Measurements from ENCODE around the gene SVOP. TPM values are rescaled to one million over a fixed set of nuclear protein-coding genes. Genes with fewer than 3 reads are reported as not detected.
"Not testable (repeated sequence)": the region's sequence is repeated elsewhere in the genome, so short reads cannot be mapped to it uniquely, and the experiment has no call there.

Gene SVOP
- total RNA-seq, 4 donors from 2014 or later, result under 0.01 to 0.33 (median 0.06) TPM; not detected in 1

DNA sequence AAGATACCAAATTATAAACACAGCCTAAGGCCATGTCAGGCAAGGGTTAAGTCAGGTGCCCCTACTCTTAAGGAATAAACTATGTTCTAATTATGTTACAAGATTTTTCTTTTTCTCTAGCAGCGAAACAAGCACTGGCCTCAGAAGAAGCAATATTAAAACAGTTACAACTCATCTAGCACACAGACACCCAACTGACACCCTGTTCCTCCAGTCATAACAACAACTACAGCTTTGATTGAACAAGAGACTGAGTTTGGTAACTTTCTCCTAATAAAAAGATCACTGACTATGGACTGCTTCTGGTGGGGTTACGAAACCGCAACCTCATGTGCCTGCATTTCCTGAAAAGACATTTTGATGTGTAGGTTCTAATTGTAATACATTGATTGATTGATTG is 144.3 kb downstream of the SVOP start:
- H3K4me3 ChIP-seq, result no peak overlapping the region

DNA sequence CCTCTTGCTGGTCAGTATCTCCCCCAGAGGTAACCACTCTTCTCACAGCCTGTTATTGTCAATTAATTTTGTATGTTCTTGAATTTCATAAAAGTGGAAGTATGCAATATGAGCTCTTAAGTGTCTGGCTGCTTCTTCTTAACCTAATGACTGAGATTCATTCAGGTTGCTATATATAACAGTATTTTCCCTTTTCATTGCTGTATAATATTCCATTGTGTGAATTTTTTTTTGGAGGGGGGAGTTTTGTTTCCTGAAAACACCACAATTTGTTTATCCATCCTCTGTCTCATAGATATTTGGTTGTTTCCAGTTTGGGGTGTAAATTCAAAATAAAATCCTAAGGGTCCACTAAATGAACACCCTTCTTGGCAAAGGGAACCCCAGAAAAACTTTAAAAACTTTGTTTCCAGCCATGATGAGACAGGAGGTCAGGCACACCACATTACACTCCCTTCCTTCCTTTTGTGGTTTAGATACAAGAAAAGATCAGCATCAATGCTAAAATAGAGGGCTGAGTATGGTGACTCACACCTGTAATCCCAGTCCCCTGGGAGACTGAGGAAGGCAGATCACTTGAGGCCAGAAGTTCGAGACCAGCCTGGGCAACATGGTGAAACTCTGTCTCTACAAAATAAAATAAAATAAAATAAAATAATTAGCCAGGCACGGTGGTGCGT is 145.0 kb downstream of the SVOP start:
- H3K4me3 ChIP-seq, result no peak overlapping the region
- WGBS, result 79% methylated on average over 3 of the region's 3 CpGs
- peaks cover 0 to 6% (median 0%) of the 10 kb centered on the region in 4 donors for H3K27me3 ChIP-seq
- H3K4me1 ChIP-seq, result peaks cover 0 to 11% (median 2%) of the 10 kb centered on the region in 4 donors
- no peak for DNase-seq (ENCODE audit: extremely low spot score)
- H3K36me3 ChIP-seq, result no peaks in the 10 kb centered on the region
- TF ChIP-seq POLR2AphosphoS5 (IDR thresholded peaks at IDR 0.05) (no peak), EP300 (IDR thresholded peaks at IDR 0.05) (no peak), POLR2A (IDR thresholded peaks at IDR 0.05; ENCODE audit: low read depth) (no peak)
- TF ChIP-seq, protein P1, sequence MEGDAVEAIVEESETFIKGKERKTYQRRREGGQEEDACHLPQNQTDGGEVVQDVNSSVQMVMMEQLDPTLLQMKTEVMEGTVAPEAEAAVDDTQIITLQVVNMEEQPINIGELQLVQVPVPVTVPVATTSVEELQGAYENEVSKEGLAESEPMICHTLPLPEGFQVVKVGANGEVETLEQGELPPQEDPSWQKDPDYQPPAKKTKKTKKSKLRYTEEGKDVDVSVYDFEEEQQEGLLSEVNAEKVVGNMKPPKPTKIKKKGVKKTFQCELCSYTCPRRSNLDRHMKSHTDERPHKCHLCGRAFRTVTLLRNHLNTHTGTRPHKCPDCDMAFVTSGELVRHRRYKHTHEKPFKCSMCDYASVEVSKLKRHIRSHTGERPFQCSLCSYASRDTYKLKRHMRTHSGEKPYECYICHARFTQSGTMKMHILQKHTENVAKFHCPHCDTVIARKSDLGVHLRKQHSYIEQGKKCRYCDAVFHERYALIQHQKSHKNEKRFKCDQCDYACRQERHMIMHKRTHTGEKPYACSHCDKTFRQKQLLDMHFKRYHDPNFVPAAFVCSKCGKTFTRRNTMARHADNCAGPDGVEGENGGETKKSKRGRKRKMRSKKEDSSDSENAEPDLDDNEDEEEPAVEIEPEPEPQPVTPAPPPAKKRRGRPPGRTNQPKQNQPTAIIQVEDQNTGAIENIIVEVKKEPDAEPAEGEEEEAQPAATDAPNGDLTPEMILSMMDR (IDR thresholded peaks at IDR 0.05), result no peak
- H3K27ac ChIP-seq (replicated peaks in 1 of 4), result no peak overlapping the region
- H3K9me3 ChIP-seq, result no peaks in the 10 kb centered on the region
- intact Hi-C loops (cut with DNase I), result no loop called here

More for the DNA sequence above, 144.3 kb downstream of the SVOP start:
- 83% methylated on average over 3 of the region's 3 CpGs for WGBS
- intact Hi-C loops (cut with DNase I), result no loop called here
- Histone ChIP-seq H3K9me3 (no peaks in the 10 kb centered on the region), H3K36me3 (no peaks in the 10 kb centered on the region), H3K27me3 (peaks cover 0 to 6% (median 0%) of the 10 kb centered on the region in 4 donors), H3K4me1 (peaks cover 0 to 4% (median 0%) of the 10 kb centered on the region in 4 donors), H3K27ac (replicated peaks in 1 of 4) (no peak overlapping the region)
- TF ChIP-seq POLR2AphosphoS5 (IDR thresholded peaks at IDR 0.05) (no peak), POLR2A (IDR thresholded peaks at IDR 0.05; ENCODE audit: low read depth) (no peak), EP300 (IDR thresholded peaks at IDR 0.05) (no peak)
- TF ChIP-seq, protein P1 (IDR thresholded peaks at IDR 0.05), result no peak
- DNase-seq (ENCODE audit: extremely low spot score), result no peak

DNA sequence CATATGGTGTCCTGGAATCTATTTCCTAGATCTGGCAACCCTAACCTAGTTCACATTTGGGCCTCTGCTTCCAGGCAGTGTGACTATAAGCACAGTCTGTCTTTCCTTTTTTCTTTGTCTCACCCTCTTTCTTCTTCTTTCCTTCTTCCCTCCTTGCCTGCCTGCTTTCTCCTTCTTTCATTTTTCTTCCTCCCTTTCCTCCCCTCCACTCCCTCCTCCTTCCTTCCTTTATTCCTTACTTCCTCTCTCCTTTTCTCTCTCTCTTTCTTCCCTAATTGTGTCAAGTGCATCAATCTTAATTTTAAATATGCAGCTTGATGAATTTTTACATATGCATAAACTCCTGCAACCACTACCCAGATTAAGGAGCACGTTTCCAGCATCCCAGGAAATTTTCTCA is 145.6 kb downstream of the SVOP start:
- intact Hi-C loops (cut with DNase I), result no loop called here
- H3K9me3 ChIP-seq, result no peaks in the 10 kb centered on the region
- no peak for TF ChIP-seq POLR2A (IDR thresholded peaks at IDR 0.05; ENCODE audit: low read depth)
- TF ChIP-seq, protein P1 (IDR thresholded peaks at IDR 0.05), result no peak
- TF ChIP-seq POLR2AphosphoS5 (IDR thresholded peaks at IDR 0.05), result no peak
- TF ChIP-seq EP300 (IDR thresholded peaks at IDR 0.05), result no peak
- H3K27ac ChIP-seq (replicated peaks in 1 of 4), result no peak overlapping the region
- H3K4me3 ChIP-seq, result no peak overlapping the region
- H3K27me3 ChIP-seq, result peaks cover 0 to 6% (median 0%) of the 10 kb centered on the region in 4 donors
- 28% methylated on average over 1 of the region's 1 CpG for WGBS
- no peaks in the 10 kb centered on the region for H3K36me3 ChIP-seq
- no peak for DNase-seq (ENCODE audit: extremely low spot score)
- H3K4me1 ChIP-seq, result peaks cover 0 to 11% (median 2%) of the 10 kb centered on the region in 4 donors

DNA sequence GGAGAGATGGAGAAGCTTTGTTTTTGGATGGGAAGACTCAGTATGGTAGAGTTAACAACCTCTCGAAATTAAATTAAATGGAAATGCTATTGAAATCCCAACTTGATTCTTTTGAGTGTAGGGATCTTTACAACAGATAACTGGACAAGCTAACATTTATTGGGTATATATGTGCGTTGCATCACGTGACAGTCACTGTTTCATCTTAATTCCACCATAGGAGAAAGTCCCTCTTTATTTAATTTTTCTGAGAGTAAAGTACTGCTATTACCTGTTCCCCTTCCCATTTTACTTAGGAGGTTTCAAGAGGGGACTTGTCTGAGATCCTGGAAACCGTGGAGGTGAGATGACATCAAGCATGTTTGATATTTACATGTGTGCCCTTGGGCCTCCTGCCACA is 152.1 kb downstream of the SVOP start:
- no peaks in the 10 kb centered on the region for H3K9me3 ChIP-seq
- DNase-seq (ENCODE audit: extremely low spot score), result no peak
- H3K27me3 ChIP-seq, result no peaks in the 10 kb centered on the region
- WGBS, result 92% methylated on average over 4 of the region's 4 CpGs
- H3K4me3 ChIP-seq, result no peak overlapping the region
- TF ChIP-seq EP300 (IDR thresholded peaks at IDR 0.05) (no peak), POLR2A (IDR thresholded peaks at IDR 0.05; ENCODE audit: low read depth) (no peak), POLR2AphosphoS5 (IDR thresholded peaks at IDR 0.05) (no peak)
- TF ChIP-seq, protein P1 (IDR thresholded peaks at IDR 0.05), result no peak
- intact Hi-C loops (cut with DNase I), result loop anchor here (10.0 kb wide), 1 partner anchor 76 kb away; no protein-coding TSS in a partner anchor
- peaks cover 0 to 11% (median 2%) of the 10 kb centered on the region in 4 donors for H3K4me1 ChIP-seq
- no peak overlapping the region for H3K27ac ChIP-seq (replicated peaks in 1 of 4)
- H3K36me3 ChIP-seq, result no peaks in the 10 kb centered on the region

DNA sequence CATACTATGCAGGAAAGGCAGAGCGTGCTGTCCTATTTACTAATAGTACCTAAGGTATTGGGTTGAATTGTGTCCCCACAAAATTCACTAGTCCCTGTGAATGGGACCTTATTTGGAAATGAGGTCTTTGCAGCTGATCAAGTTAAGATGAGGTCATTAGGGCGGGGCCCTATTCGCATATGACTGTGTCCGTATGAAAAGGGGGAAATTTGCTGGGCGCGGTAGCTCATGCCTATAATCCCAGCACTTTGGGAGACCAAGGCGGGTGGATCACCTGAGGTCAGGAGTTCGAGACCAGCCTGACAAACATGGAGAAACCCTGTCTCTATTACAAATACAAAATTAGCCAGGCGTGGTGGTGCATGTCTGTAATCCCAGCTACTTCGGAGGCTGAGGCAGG is 154.8 kb downstream of the SVOP start:
- not testable (repeated sequence) for H3K4me3 ChIP-seq; H3K27ac ChIP-seq (replicated peaks in 1 of 4); H3K27me3 ChIP-seq; DNase-seq (ENCODE audit: extremely low spot score); H3K9me3 ChIP-seq; H3K4me1 ChIP-seq; H3K36me3 ChIP-seq
- WGBS, result 83% methylated on average over 10 of the region's 10 CpGs
- intact Hi-C loops (cut with DNase I), result loop anchor here (10.0 kb wide), 1 partner anchor 79 kb away; no protein-coding TSS in a partner anchor
